Choroid plexus epithelial cell (primary cell): ENCODE measurements around the gene ATG9A.
"Not testable (repeated sequence)": the region's sequence is repeated elsewhere in the genome, so short reads cannot be mapped to it uniquely, and the experiment has no call there.

ENCODE experiments used
- DNase-seq: peaks from one replicate; pipeline ENCODE4 v3.0.0-alpha.2; 2010; ENCODE audit warnings: low read depth
- H3K4me3 ChIP-seq: 2 replicates; pipeline ENCODE4 v1.5.1; 2011; ENCODE audit warnings: low read depth, mild to moderate bottlenecking, control low read depth, low read length, moderate library complexity
- CTCF ChIP-seq: conservative IDR thresholded peaks from 2 replicates; pipeline ENCODE4 v1.5.1; 2011; ENCODE audit warnings: low read depth, mild to moderate bottlenecking, control low read depth, inconsistent platforms, low read length, moderate library complexity

The ATG9A gene

GRCh38 chr2:219207884-219208740 lies 21.3 kb downstream of the ATG9A start:
- DNase-seq = peak; percentile 57

GRCh38 chr2:219207134-219207883 lies 22.1 kb downstream of the ATG9A start:
- DNase-seq = no peak
- no peak for TF ChIP-seq CTCF
- H3K4me3 ChIP-seq = peak overlapping the region; percentile 86

More at GRCh38 chr2:219207884-219208740, 21.3 kb downstream of the ATG9A start:
- peak overlapping the region; percentile 86 for H3K4me3 ChIP-seq
- TF ChIP-seq CTCF = no peak

- DNase-seq = peak; percentile 93
- TF ChIP-seq CTCF = no peak
- peak within 1 kb of the TSS; percentile 86 for H3K4me3 ChIP-seq
These were observed 22.9 kb downstream of the ATG9A start, which contains the start of gene ZFAND2B for GRCh38 chr2:219206328-219207133. TSS of gene ZFAND2B (plus strand) at chr2:219206782. CDS start at chr2:219206988, 206 bp downstream.

GRCh38 chr2:219205981-219206327 lies 23.5 kb downstream of the ATG9A start:
- peak overlapping the region; percentile 65 for H3K4me3 ChIP-seq
- DNase-seq = no peak
- no peak for TF ChIP-seq CTCF

GRCh38 chr2:219205165-219205538 lies 24.3 kb downstream of the ATG9A start:
- no peak overlapping the region for H3K4me3 ChIP-seq
- no peak for TF ChIP-seq CTCF
- no peak for DNase-seq

GRCh38 chr2:219204425-219205164 lies 24.8 kb downstream of the ATG9A start:
- no peak overlapping the region for H3K4me3 ChIP-seq
- no peak for TF ChIP-seq CTCF
- no peak for DNase-seq

- not testable (repeated sequence) for DNase-seq, H3K4me3 ChIP-seq
These were observed 28.1 kb downstream of the ATG9A start for GRCh38 chr2:219201331-219201730.

- H3K4me3 ChIP-seq, DNase-seq: not testable (repeated sequence)
These were observed 28.7 kb downstream of the ATG9A start for GRCh38 chr2:219200502-219201326.
